ENCODE data around the gene RAB42. TPM values are rescaled to one million over a fixed set of nuclear protein-coding genes. Genes with fewer than 3 reads are reported as not detected.

RAB42 gene
- total and polyA plus RNA-seq, 9 of the 15 experiments (the other 6 are each of a cell fraction or from before 2014, with no cell fraction given), result 0.07 to 0.14 (median 0.12) TPM; not detected in 6

GRCh38 chr1:28552758-28553663 is 39.1 kb upstream of the RAB42 start, which contains the start of gene TRNAU1AP (continued):
- TF ChIP-seq CBX2 (IDR thresholded peaks at IDR 0.05; ENCODE audit: insufficient read depth, low read length, poor library complexity, severe bottlenecking) (no peak), TRIM28 (IDR thresholded peaks at IDR 0.05) (0 out of 2 replicates have a peak, but pooled peaks have one; percentile 31), ZNF431 (CRISPR knock-in tag; IDR thresholded peaks at IDR 0.05) (no peak), HNRNPL (IDR thresholded peaks at IDR 0.05; ENCODE audit: low read depth, low read length) (0 out of 2 replicates have a peak, but pooled peaks have one; percentile 28), CREB3 (tag; conservative IDR thresholded peaks at IDR 0.05; ENCODE audit: low read depth) (no peak), ZNF75A (CRISPR knock-in tag; IDR thresholded peaks at IDR 0.05) (no peak), POLR2H (tag; IDR thresholded peaks at IDR 0.05; ENCODE audit: low read depth) (peak; percentile 88), ZNF140 (CRISPR knock-in tag; IDR thresholded peaks at IDR 0.05) (no peak), GTF2E2 (tag; IDR thresholded peaks at IDR 0.05) (peak; percentile 56; the same call in 1 of the 2 replicates), NCOA4 (IDR thresholded peaks at IDR 0.05; ENCODE audit: partially characterized antibody) (no peak), ELF1 (tag; IDR thresholded peaks at IDR 0.05) (peak; percentile 94), CBFA2T2 (conservative IDR thresholded peaks at IDR 0.05) (no peak), NCOA6 (IDR thresholded peaks at IDR 0.05) (0 out of 2 replicates have a peak, but pooled peaks have one; percentile 69)
- TF ChIP-seq, protein P1, sequence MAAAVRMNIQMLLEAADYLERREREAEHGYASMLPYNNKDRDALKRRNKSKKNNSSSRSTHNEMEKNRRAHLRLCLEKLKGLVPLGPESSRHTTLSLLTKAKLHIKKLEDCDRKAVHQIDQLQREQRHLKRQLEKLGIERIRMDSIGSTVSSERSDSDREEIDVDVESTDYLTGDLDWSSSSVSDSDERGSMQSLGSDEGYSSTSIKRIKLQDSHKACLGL (CRISPR knock-in tag; IDR thresholded peaks at IDR 0.05; ENCODE audit: borderline replicate concordance, poor library complexity, severe bottlenecking), result no peak
- TF ChIP-seq, protein P2, sequence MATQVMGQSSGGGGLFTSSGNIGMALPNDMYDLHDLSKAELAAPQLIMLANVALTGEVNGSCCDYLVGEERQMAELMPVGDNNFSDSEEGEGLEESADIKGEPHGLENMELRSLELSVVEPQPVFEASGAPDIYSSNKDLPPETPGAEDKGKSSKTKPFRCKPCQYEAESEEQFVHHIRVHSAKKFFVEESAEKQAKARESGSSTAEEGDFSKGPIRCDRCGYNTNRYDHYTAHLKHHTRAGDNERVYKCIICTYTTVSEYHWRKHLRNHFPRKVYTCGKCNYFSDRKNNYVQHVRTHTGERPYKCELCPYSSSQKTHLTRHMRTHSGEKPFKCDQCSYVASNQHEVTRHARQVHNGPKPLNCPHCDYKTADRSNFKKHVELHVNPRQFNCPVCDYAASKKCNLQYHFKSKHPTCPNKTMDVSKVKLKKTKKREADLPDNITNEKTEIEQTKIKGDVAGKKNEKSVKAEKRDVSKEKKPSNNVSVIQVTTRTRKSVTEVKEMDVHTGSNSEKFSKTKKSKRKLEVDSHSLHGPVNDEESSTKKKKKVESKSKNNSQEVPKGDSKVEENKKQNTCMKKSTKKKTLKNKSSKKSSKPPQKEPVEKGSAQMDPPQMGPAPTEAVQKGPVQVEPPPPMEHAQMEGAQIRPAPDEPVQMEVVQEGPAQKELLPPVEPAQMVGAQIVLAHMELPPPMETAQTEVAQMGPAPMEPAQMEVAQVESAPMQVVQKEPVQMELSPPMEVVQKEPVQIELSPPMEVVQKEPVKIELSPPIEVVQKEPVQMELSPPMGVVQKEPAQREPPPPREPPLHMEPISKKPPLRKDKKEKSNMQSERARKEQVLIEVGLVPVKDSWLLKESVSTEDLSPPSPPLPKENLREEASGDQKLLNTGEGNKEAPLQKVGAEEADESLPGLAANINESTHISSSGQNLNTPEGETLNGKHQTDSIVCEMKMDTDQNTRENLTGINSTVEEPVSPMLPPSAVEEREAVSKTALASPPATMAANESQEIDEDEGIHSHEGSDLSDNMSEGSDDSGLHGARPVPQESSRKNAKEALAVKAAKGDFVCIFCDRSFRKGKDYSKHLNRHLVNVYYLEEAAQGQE (IDR thresholded peaks at IDR 0.05; ENCODE audit: borderline replicate concordance), result no peak; the same call in 1 of the 2 replicates
- TF ChIP-seq, protein P2 (CRISPR knock-in tag; IDR thresholded peaks at IDR 0.05; ENCODE audit: low read depth), result 0 out of 2 replicates have a peak, but pooled peaks have one; percentile 36
- TF ChIP-seq, protein P3, sequence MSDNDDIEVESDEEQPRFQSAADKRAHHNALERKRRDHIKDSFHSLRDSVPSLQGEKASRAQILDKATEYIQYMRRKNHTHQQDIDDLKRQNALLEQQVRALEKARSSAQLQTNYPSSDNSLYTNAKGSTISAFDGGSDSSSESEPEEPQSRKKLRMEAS (CRISPR knock-in tag; IDR thresholded peaks at IDR 0.05), result peak; percentile 91
